ENCODE measurements around the gene ALG12.

- TF ChIP-seq POLR2A (IDR thresholded peaks at IDR 0.05), result no peak
- TF ChIP-seq, protein P1, sequence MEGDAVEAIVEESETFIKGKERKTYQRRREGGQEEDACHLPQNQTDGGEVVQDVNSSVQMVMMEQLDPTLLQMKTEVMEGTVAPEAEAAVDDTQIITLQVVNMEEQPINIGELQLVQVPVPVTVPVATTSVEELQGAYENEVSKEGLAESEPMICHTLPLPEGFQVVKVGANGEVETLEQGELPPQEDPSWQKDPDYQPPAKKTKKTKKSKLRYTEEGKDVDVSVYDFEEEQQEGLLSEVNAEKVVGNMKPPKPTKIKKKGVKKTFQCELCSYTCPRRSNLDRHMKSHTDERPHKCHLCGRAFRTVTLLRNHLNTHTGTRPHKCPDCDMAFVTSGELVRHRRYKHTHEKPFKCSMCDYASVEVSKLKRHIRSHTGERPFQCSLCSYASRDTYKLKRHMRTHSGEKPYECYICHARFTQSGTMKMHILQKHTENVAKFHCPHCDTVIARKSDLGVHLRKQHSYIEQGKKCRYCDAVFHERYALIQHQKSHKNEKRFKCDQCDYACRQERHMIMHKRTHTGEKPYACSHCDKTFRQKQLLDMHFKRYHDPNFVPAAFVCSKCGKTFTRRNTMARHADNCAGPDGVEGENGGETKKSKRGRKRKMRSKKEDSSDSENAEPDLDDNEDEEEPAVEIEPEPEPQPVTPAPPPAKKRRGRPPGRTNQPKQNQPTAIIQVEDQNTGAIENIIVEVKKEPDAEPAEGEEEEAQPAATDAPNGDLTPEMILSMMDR (IDR thresholded peaks at IDR 0.05), result no peak
Measured at GRCh38 chr22:49882519-49883293, 35.5 kb downstream of the ALG12 start.

Measured in esophagus squamous epithelium (tissue), 4 donors.